EL (cell line): ENCODE measurements around the gene CLINT1.
"Not testable (repeated sequence)": the region's sequence is repeated elsewhere in the genome, so short reads cannot be mapped to it uniquely, and the experiment has no call there.

ENCODE experiments used
- DNase-seq: peaks from one replicate; pipeline ENCODE4 v3.0.0-alpha.2; 2016

CLINT1 gene

GRCh38 chr5:157858527-157859226 lies at the start of gene CLINT1:
Gene CLINT1 (minus strand): TSS chr5:157859145. CDS start chr5:157858970, 175 bp downstream.
- peak; percentile 88 for DNase-seq

- no peak for DNase-seq
These were observed 49.5 kb upstream of the CLINT1 start for GRCh38 chr5:157908459-157908858.

- no peak for DNase-seq
These were observed 48.5 kb upstream of the CLINT1 start for GRCh38 chr5:157907479-157907878.

- no peak for DNase-seq
These were observed 44.1 kb upstream of the CLINT1 start for GRCh38 chr5:157903117-157903450.

GRCh38 chr5:157902449-157903116 lies 43.6 kb upstream of the CLINT1 start:
- DNase-seq = no peak

GRCh38 chr5:157900644-157901043 lies 41.7 kb upstream of the CLINT1 start:
- no peak for DNase-seq

- DNase-seq = no peak
These were observed 34.7 kb upstream of the CLINT1 start for GRCh38 chr5:157893611-157894010.

- no peak for DNase-seq
These were observed 34.0 kb upstream of the CLINT1 start for GRCh38 chr5:157892974-157893373.

- no peak for DNase-seq
These were observed 32.1 kb upstream of the CLINT1 start for GRCh38 chr5:157890836-157891597.

- DNase-seq = no peak
These were observed 30.0 kb upstream of the CLINT1 start for GRCh38 chr5:157888814-157889532.

GRCh38 chr5:157886796-157887380 lies 27.9 kb upstream of the CLINT1 start:
- DNase-seq = no peak

GRCh38 chr5:157885051-157885450 lies 26.1 kb upstream of the CLINT1 start:
- DNase-seq = not testable (repeated sequence)

GRCh38 chr5:157881498-157881897 lies 22.6 kb upstream of the CLINT1 start:
- not testable (repeated sequence) for DNase-seq

- no peak for DNase-seq
These were observed 18.9 kb upstream of the CLINT1 start for GRCh38 chr5:157877821-157878220.

- no peak for DNase-seq
These were observed 15.9 kb upstream of the CLINT1 start for GRCh38 chr5:157874861-157875260.

GRCh38 chr5:157870837-157871834 lies 12.2 kb upstream of the CLINT1 start:
- peak; percentile 56 for DNase-seq

- DNase-seq = no peak
These were observed 8.9 kb upstream of the CLINT1 start for GRCh38 chr5:157867751-157868387.

- no peak for DNase-seq
These were observed 7.6 kb upstream of the CLINT1 start for GRCh38 chr5:157866536-157866935.

- DNase-seq = peak; percentile 35
These were observed 6.8 kb upstream of the CLINT1 start for GRCh38 chr5:157865781-157866180.

GRCh38 chr5:157864067-157864466 lies 5.1 kb upstream of the CLINT1 start:
- DNase-seq = no peak
